Hepatocyte (in vitro differentiated cells): ENCODE results near the gene HSPA12A. TPM values are rescaled to one million over a fixed set of nuclear protein-coding genes. Genes with fewer than 3 reads are reported as not detected.

Source experiments
- DNase-seq: peaks from one replicate; pipeline ENCODE4 v3.0.0-alpha.2; 2016; ENCODE audit warnings: low spot score
- H2AFZ ChIP-seq: fragments of 200-600 bp; sonication (generic); 2 replicates; pipeline ENCODE4 v1.6.0; 2016; ENCODE audit warnings: antibody characterized with exemption, mild to moderate bottlenecking
- H3K27ac ChIP-seq: fragments of 200-600 bp; sonication (generic); 2 replicates; pipeline ENCODE4 v1.5.1; 2016; ENCODE audit warnings: mild to moderate bottlenecking
- H3K27me3 ChIP-seq: fragments of 200-600 bp; sonication (generic); 2 replicates; pipeline ENCODE4 v1.6.1; 2016
- H3K36me3 ChIP-seq: fragments of 200-600 bp; sonication (generic); replicated peaks from 2 replicates; pipeline ENCODE4 v1.5.1; 2016; ENCODE audit warnings: low read depth; ENCODE audit not compliant: insufficient read depth
- H3K4me1 ChIP-seq: fragments of 200-600 bp; sonication (generic); 2 replicates; pipeline ENCODE4 v1.5.1; 2016; ENCODE audit warnings: mild to moderate bottlenecking, moderate library complexity; ENCODE audit not compliant: insufficient read depth
- H3K4me2 ChIP-seq: fragments of 200-600 bp; sonication (generic); 2 replicates; pipeline ENCODE4 v1.6.0; 2016
- H3K4me3 ChIP-seq: fragments of 200-600 bp; sonication (generic); 2 replicates; pipeline ENCODE4 v1.5.1; 2016; ENCODE audit warnings: mild to moderate bottlenecking
- H3K79me2 ChIP-seq: fragments of 200-600 bp; sonication (generic); 2 replicates; pipeline ENCODE4 v1.6.0; 2017; ENCODE audit warnings: mild to moderate bottlenecking
- H3K9me2 ChIP-seq: fragments of 200-600 bp; sonication (generic); replicated peaks from 2 replicates; pipeline ENCODE4 v1.6.0; 2017; ENCODE audit warnings: mild to moderate bottlenecking; ENCODE audit not compliant: insufficient read depth
- H3K9me3 ChIP-seq: fragments of 200-600 bp; sonication (generic); 2 replicates; pipeline ENCODE4 v1.5.1; 2016; ENCODE audit warnings: low read depth, mild to moderate bottlenecking
- H4K20me1 ChIP-seq: fragments of 200-600 bp; sonication (generic); 2 replicates; pipeline ENCODE4 v1.6.0; 2016; ENCODE audit warnings: mild to moderate bottlenecking; ENCODE audit not compliant: insufficient read depth, poor library complexity, severe bottlenecking
- EZH2 ChIP-seq: fragments of 200-600 bp; sonication (generic); IDR thresholded peaks from 2 replicates; pipeline ENCODE4 v1.6.1; 2016; ENCODE audit warnings: antibody characterized with exemption, mild to moderate bottlenecking, borderline replicate concordance
- EZH2phosphoT487 ChIP-seq: fragments of 200-600 bp; sonication (generic); IDR thresholded peaks from one replicate; pipeline ENCODE4 v1.6.1; 2018; ENCODE audit warnings: antibody characterized with exemption, mild to moderate bottlenecking, low read depth, moderate library complexity; ENCODE audit not compliant: unreplicated experiment, severe bottlenecking
- WGBS: methylation state at CpG from one replicate; pipeline ENCODE4 v1.1.6; 2016; ENCODE audit warnings: low lambda C conversion rate; ENCODE audit errors: missing lambda C conversion rate; 5-methylcytosine and 5-hydroxymethylcytosine counted together
- polyA plus RNA-seq: library from polyadenylated mRNA; unstranded; fragments of >200 nt; fragmentation: Nextera tagmentation; extraction: Ambion mirVana; gene quantifications from 2 replicates; pipeline ENCODE4 v1.2.1, GENCODE V29; 2016
- total RNA-seq: library from RNA; depleted of rRNA; stranded (reverse); fragments of >200 nt; gene quantifications from 2 replicates; pipeline ENCODE4 v1.2.3, GENCODE V29; 2014
- TF ChIP-seq, protein P1 (sequence below): fragments of 200-600 bp; sonication (generic); IDR thresholded peaks from 2 replicates; pipeline ENCODE4 v1.5.1; 2016; ENCODE audit warnings: antibody characterized with exemption, mild to moderate bottlenecking; ENCODE audit not compliant: poor library complexity

Gene HSPA12A
- total and polyA plus RNA-seq, 2 experiments from 2014 or later, result 8.7 to 9.9 TPM

DNA sequence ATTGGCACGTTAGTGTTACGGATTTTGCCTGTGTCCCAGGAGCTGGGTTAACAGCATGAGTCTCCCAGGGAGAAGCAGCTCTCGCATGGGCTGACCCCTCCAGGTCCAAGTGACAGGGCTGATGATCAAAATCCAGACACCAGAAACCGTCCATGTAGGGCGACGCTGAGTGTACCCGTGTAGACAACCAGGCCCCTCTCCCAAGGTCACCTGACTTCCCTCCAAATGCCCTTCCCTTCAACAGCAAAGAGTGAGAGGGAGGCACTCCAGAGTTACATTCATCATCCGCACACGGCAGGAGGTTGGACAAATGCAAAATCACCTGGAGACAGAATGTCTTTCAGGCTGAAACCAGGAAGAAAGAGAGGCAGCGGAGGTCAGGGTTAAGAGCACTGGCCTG is 14.9 kb upstream of the HSPA12A start:
- Histone ChIP-seq H3K36me3 (no peaks in the 10 kb centered on the region), H3K27ac (no peak overlapping the region), H3K79me2 (no peaks in the 10 kb centered on the region), H3K4me2 (no peak overlapping the region), H3K9me3 (no peaks in the 10 kb centered on the region), H3K4me1 (no peaks in the 10 kb centered on the region), H3K9me2 (no peaks in the 10 kb centered on the region), H3K4me3 (no peak overlapping the region), H4K20me1 (no peaks in the 10 kb centered on the region), H3K27me3 (no peaks in the 10 kb centered on the region), H2AFZ (no peak overlapping the region)
- WGBS, result 87% methylated on average over 10 of the region's 10 CpGs
- TF ChIP-seq EZH2phosphoT487 (no peak), EZH2 (no peak)
- TF ChIP-seq, protein P1, sequence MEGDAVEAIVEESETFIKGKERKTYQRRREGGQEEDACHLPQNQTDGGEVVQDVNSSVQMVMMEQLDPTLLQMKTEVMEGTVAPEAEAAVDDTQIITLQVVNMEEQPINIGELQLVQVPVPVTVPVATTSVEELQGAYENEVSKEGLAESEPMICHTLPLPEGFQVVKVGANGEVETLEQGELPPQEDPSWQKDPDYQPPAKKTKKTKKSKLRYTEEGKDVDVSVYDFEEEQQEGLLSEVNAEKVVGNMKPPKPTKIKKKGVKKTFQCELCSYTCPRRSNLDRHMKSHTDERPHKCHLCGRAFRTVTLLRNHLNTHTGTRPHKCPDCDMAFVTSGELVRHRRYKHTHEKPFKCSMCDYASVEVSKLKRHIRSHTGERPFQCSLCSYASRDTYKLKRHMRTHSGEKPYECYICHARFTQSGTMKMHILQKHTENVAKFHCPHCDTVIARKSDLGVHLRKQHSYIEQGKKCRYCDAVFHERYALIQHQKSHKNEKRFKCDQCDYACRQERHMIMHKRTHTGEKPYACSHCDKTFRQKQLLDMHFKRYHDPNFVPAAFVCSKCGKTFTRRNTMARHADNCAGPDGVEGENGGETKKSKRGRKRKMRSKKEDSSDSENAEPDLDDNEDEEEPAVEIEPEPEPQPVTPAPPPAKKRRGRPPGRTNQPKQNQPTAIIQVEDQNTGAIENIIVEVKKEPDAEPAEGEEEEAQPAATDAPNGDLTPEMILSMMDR, result no peak
- DNase-seq, result no peak

DNA sequence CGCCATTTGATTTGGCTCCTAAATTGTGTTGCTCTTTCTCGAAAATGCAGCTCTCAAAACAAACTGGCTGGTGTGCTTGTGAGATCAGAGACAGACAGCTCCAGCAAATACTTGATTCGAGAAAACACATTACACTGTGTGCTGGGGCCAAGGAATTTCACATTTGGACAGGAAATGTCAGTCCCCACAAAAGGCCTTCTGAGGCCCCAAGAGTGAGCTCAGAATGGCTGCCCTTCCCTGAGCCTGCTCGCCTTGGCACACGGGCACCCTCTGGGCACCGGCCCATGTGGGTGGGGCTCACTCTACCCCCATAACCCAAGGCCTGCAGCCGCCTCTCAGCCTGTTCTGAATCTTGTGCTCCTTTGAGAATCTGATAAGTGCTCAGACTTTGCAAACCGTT is 13.9 kb upstream of the HSPA12A start:
- no peak for DNase-seq
- H2AFZ ChIP-seq, result no peak overlapping the region
- H3K4me1 ChIP-seq, result no peaks in the 10 kb centered on the region
- H3K4me2 ChIP-seq, result no peak overlapping the region
- H3K79me2 ChIP-seq, result no peaks in the 10 kb centered on the region
- H3K27me3 ChIP-seq, result peaks cover 2% of the 10 kb centered on the region
- TF ChIP-seq EZH2phosphoT487, result no peak
- TF ChIP-seq, protein P1, result no peak
- TF ChIP-seq EZH2, result no peak
- WGBS, result 88% methylated on average over 8 of the region's 8 CpGs
- H3K4me3 ChIP-seq, result no peak overlapping the region
- H3K27ac ChIP-seq, result no peak overlapping the region
- H3K9me3 ChIP-seq, result no peaks in the 10 kb centered on the region
- no peaks in the 10 kb centered on the region for H4K20me1 ChIP-seq
- H3K36me3 ChIP-seq, result no peaks in the 10 kb centered on the region
- H3K9me2 ChIP-seq, result no peaks in the 10 kb centered on the region

DNA sequence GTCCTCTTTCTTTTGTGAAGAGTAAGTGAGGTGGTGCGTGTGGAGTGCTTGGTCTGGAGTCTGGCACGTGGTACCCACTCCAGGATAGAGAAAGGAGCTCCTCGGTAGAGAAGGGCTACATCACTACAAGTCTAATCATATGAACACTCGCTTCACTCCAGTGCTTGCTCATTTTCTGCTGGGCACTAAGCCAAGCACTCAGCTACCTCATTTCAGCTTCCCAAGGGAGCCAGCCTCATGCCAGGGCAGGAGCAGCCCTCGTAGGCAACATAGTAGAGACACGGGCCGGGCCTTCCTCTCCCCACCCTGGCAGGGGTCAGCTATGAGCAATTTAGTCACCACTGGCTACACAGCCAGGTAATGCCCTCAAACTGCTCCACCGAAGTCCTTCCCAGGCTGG is 11.4 kb upstream of the HSPA12A start:
- no peaks in the 10 kb centered on the region for H3K4me1 ChIP-seq
- TF ChIP-seq, protein P1, result no peak
- TF ChIP-seq EZH2 (no peak), EZH2phosphoT487 (no peak)
- H3K4me2 ChIP-seq, result no peak overlapping the region
- no peak for DNase-seq
- H3K27me3 ChIP-seq, result peaks cover 3% of the 10 kb centered on the region
- no peak overlapping the region for H2AFZ ChIP-seq
- WGBS, result 85% methylated on average over 8 of the region's 8 CpGs
- H3K27ac ChIP-seq, result no peak overlapping the region
- no peak overlapping the region for H3K4me3 ChIP-seq
- H3K9me3 ChIP-seq, result no peaks in the 10 kb centered on the region
- H3K36me3 ChIP-seq, result no peaks in the 10 kb centered on the region
- H3K79me2 ChIP-seq, result no peaks in the 10 kb centered on the region
- H3K9me2 ChIP-seq, result no peaks in the 10 kb centered on the region
- H4K20me1 ChIP-seq, result no peaks in the 10 kb centered on the region
